A673 (cell line): ENCODE measurements around the gene MPPED2. TPM values are rescaled to one million over a fixed set of nuclear protein-coding genes. Genes with fewer than 3 reads are reported as not detected.

Experiments used
- BruUV-seq: library from RNA; stranded (reverse); fragments of 400-500 nt; replicated peaks from 2 replicates; lab custom pipeline; 2021; lab: Mats Ljungman, UMichigan
- CTCF ChIA-PET: fragments of 300-600 bp; sonication (Branson Sonifier 250); formaldehyde crosslinking; loops from one replicate; lab custom pipeline; 2022; ENCODE audit warnings: antibody characterized with exemption; lab: Charles Lee
- POLR2A ChIA-PET: fragments of 300-600 bp; sonication (Branson Sonifier 250); formaldehyde crosslinking; loops from one replicate; lab custom pipeline; 2022; ENCODE audit warnings: antibody characterized with exemption; ENCODE audit not compliant: low non-redundant PET; lab: Charles Lee
- DNase-seq: peaks from one replicate; pipeline ENCODE4 v3.0.0-alpha.2; 2015; ENCODE audit warnings: low spot score
- H3K27ac ChIP-seq: fragments of 200-600 bp; sonication (generic); 2 replicates; pipeline ENCODE4 v1.5.1; 2016; ENCODE audit warnings: mixed run types, low read depth, mild to moderate bottlenecking, mixed read lengths, antibody characterized with exemption, low read length; ENCODE audit not compliant: poor library complexity, severe bottlenecking
- H3K27me3 ChIP-seq: fragments of 200-600 bp; sonication (generic); replicated peaks from 2 replicates; pipeline ENCODE4 v1.6.1; 2017; ENCODE audit warnings: mixed run types, low read depth, mild to moderate bottlenecking, mixed read lengths, antibody characterized with exemption, low read length; ENCODE audit not compliant: insufficient read depth, poor library complexity
- H3K36me3 ChIP-seq: fragments of 200-600 bp; sonication (generic); 2 replicates; pipeline ENCODE4 v1.6.1; 2016; ENCODE audit warnings: mixed run types, mild to moderate bottlenecking, mixed read lengths, antibody characterized with exemption, low read length; ENCODE audit not compliant: insufficient read depth, poor library complexity, severe bottlenecking
- H3K4me1 ChIP-seq: fragments of 200-600 bp; sonication (generic); 2 replicates; pipeline ENCODE4 v1.6.1; 2017; ENCODE audit warnings: mixed run types, mild to moderate bottlenecking, mixed read lengths, antibody characterized with exemption, low read length; ENCODE audit not compliant: insufficient read depth, poor library complexity, severe bottlenecking
- H3K4me3 ChIP-seq: fragments of 200-600 bp; sonication (generic); 2 replicates; pipeline ENCODE4 v1.5.1; 2016; ENCODE audit warnings: low read depth, mixed run types, mild to moderate bottlenecking, mixed read lengths, low read length; ENCODE audit not compliant: poor library complexity, severe bottlenecking
- H3K9me3 ChIP-seq: fragments of 200-600 bp; sonication (generic); 2 replicates; pipeline ENCODE4 v1.6.1; 2016; ENCODE audit warnings: mixed run types, low read depth, mild to moderate bottlenecking, mixed read lengths, antibody characterized with exemption, low read length; ENCODE audit not compliant: poor library complexity, severe bottlenecking
- CTCF ChIP-seq: fragments of 300-800, 200-600 bp; sonication (generic); conservative IDR thresholded peaks from 2 replicates; pipeline ENCODE4 v1.5.1; 2017; ENCODE audit warnings: low read depth, mild to moderate bottlenecking, antibody characterized with exemption, low read length, moderate library complexity, mixed read lengths
- EZH2 ChIP-seq: fragments of 200-600 bp; sonication (generic); IDR thresholded peaks from 2 replicates; pipeline ENCODE4 v1.6.1; 2017; ENCODE audit warnings: borderline replicate concordance, low read depth, mild to moderate bottlenecking, mixed read lengths, antibody characterized with exemption, low read length; ENCODE audit not compliant: poor library complexity, severe bottlenecking
- intact Hi-C: fragments of 100-400 bp; cut with micrococcal nuclease; formaldehyde crosslinking; loops from one replicate; pipeline ENCODE4 v1.10.0; 2022; ENCODE audit not compliant: unreplicated experiment
- total RNA-seq: library from RNA; stranded (reverse); gene quantifications from 2 replicates; pipeline ENCODE4 v1.2.3, GENCODE V29; 2021

Gene MPPED2
- total RNA-seq, 1 experiment from 2014 or later = 2.0 TPM

GRCh38 chr11:30567120-30567519 lies 19.0 kb downstream of the MPPED2 start:
- intact Hi-C loops = loop anchor here (1.0 to 5.0 kb wide), 2 partner anchors 182 to 290 kb away; no protein-coding TSS in a partner anchor
- H3K9me3 ChIP-seq = no peaks in the 10 kb centered on the region
- ChIA-PET POLR2A (no interaction called here), CTCF (no interaction called here)
- DNase-seq = peak; percentile 90
- no peaks in the 10 kb centered on the region for H3K36me3 ChIP-seq
- TF ChIP-seq CTCF (no peak), EZH2 (no peak)
- peak overlapping the region; percentile 58 for H3K27ac ChIP-seq
- H3K4me1 ChIP-seq = peaks cover 52% of the 10 kb centered on the region
- no peak overlapping the region for H3K4me3 ChIP-seq
- no TSS peak for BruUV-seq
- no peaks in the 10 kb centered on the region for H3K27me3 ChIP-seq

GRCh38 chr11:30566482-30566881 lies 19.7 kb downstream of the MPPED2 start:
- no peaks in the 10 kb centered on the region for H3K9me3 ChIP-seq
- H3K36me3 ChIP-seq = no peaks in the 10 kb centered on the region
- POLR2A ChIA-PET = no interaction called here
- peaks cover 52% of the 10 kb centered on the region for H3K4me1 ChIP-seq
- CTCF ChIA-PET = no interaction called here
- no peak for DNase-seq
- peak overlapping the region; percentile 58 for H3K27ac ChIP-seq
- H3K4me3 ChIP-seq = no peak overlapping the region
- intact Hi-C loops = loop anchor here (5.0 kb wide), 1 partner anchor 291 kb away; no protein-coding TSS in a partner anchor
- TF ChIP-seq EZH2 (no peak), CTCF (no peak)
- no peaks in the 10 kb centered on the region for H3K27me3 ChIP-seq
- no TSS peak for BruUV-seq

GRCh38 chr11:30565027-30565426 lies 21.1 kb downstream of the MPPED2 start:
- H3K4me3 ChIP-seq = no peak overlapping the region
- no peaks in the 10 kb centered on the region for H3K9me3 ChIP-seq
- TF ChIP-seq CTCF (no peak), EZH2 (no peak)
- no peak overlapping the region for H3K27ac ChIP-seq
- H3K4me1 ChIP-seq = peaks cover 52% of the 10 kb centered on the region
- CTCF ChIA-PET = no interaction called here
- no peaks in the 10 kb centered on the region for H3K36me3 ChIP-seq
- intact Hi-C loops = loop anchor here (5.0 kb wide), 1 partner anchor 292 kb away; no protein-coding TSS in a partner anchor
- no TSS peak for BruUV-seq
- peak; percentile 95 for DNase-seq
- POLR2A ChIA-PET = no interaction called here
- no peaks in the 10 kb centered on the region for H3K27me3 ChIP-seq
